ENCODE measurements around the gene DGKB. TPM values are rescaled to one million over a fixed set of nuclear protein-coding genes. Genes with fewer than 3 reads are reported as not detected.

DGKB gene
- total RNA-seq, 1 donor from 2014 or later = 0.72 TPM

GRCh38 chr7:14191686-14192098 is 710.9 kb downstream of the DGKB start:
- TF ChIP-seq CTCF (conservative IDR thresholded peaks at IDR 0.05) = no peak
- peaks cover 7% of the 10 kb centered on the region for H3K9me3 Mint-ChIP-seq
- no peak overlapping the region for H3K4me3 Mint-ChIP-seq
- no peak for DNase-seq (ENCODE audit: low read depth, low spot score)
- peaks cover 29% of the 10 kb centered on the region for H3K4me1 Mint-ChIP-seq
- no peaks in the 10 kb centered on the region for H3K27me3 Mint-ChIP-seq (ENCODE audit: low read depth)
- H3K27ac Mint-ChIP-seq (ENCODE audit: unreplicated experiment) = no peak overlapping the region
- peaks cover 7% of the 10 kb centered on the region for H3K36me3 Mint-ChIP-seq (ENCODE audit: low read depth)

GRCh38 chr7:14184292-14184864 is 718.2 kb downstream of the DGKB start:
- Mint-ChIP-seq H3K9me3 (peaks cover 21% of the 10 kb centered on the region), H3K27ac (ENCODE audit: unreplicated experiment) (no peak overlapping the region)
- no peak for DNase-seq (ENCODE audit: low read depth, low spot score)

GRCh38 chr7:14179781-14180180 is 722.8 kb downstream of the DGKB start:
- peaks cover 4% of the 10 kb centered on the region for H3K9me3 Mint-ChIP-seq
- no peaks in the 10 kb centered on the region for H3K4me1 Mint-ChIP-seq
- no peak overlapping the region for H3K27ac Mint-ChIP-seq (ENCODE audit: unreplicated experiment)

More at GRCh38 chr7:14184292-14184864, 718.2 kb downstream of the DGKB start:
- H3K4me1 Mint-ChIP-seq = no peaks in the 10 kb centered on the region
- H3K36me3 Mint-ChIP-seq (ENCODE audit: low read depth) = peaks cover 13% of the 10 kb centered on the region
- H3K27me3 Mint-ChIP-seq (ENCODE audit: low read depth) = no peaks in the 10 kb centered on the region
- H3K4me3 Mint-ChIP-seq = no peak overlapping the region
- TF ChIP-seq CTCF (conservative IDR thresholded peaks at IDR 0.05) = no peak

DNA sequence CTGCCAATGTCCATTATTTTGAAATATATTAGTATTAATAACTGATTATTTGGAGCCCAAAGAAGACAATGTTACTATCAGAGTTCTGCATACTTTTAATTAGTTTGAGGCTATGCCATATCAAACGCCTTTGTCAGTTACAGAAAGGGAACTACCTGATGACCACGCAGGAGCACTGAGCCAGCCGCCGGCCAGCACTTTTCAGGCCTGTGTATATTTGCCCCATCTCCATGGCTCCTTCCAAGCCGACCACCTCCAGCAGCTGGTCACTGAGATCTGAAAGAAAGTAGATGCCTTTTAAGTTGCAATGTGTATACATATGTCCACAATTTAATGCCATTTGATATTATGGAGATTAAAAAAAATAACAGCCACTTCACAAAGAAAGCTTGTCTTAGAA is 724.7 kb downstream of the DGKB start:
- Mint-ChIP-seq H3K4me1 (no peaks in the 10 kb centered on the region), H3K9me3 (peaks cover 6% of the 10 kb centered on the region), H3K36me3 (ENCODE audit: low read depth) (no peaks in the 10 kb centered on the region), H3K27ac (ENCODE audit: unreplicated experiment) (no peak overlapping the region), H3K27me3 (ENCODE audit: low read depth) (no peaks in the 10 kb centered on the region), H3K4me3 (no peak overlapping the region)
- DNase-seq (ENCODE audit: low read depth, low spot score) = no peak
- no peak for TF ChIP-seq CTCF (conservative IDR thresholded peaks at IDR 0.05)

More at GRCh38 chr7:14179781-14180180, 722.8 kb downstream of the DGKB start:
- Mint-ChIP-seq H3K4me3 (no peak overlapping the region), H3K27me3 (ENCODE audit: low read depth) (no peaks in the 10 kb centered on the region), H3K36me3 (ENCODE audit: low read depth) (no peaks in the 10 kb centered on the region)
- no peak for TF ChIP-seq CTCF (conservative IDR thresholded peaks at IDR 0.05)
- DNase-seq (ENCODE audit: low read depth, low spot score) = no peak

GRCh38 chr7:14170872-14171271 is 731.7 kb downstream of the DGKB start:
- DNase-seq (ENCODE audit: low read depth, low spot score) = no peak
- Mint-ChIP-seq H3K9me3 (peaks cover 12% of the 10 kb centered on the region), H3K4me3 (no peak overlapping the region), H3K27me3 (ENCODE audit: low read depth) (no peaks in the 10 kb centered on the region), H3K4me1 (no peaks in the 10 kb centered on the region), H3K36me3 (ENCODE audit: low read depth) (peaks cover 6% of the 10 kb centered on the region), H3K27ac (ENCODE audit: unreplicated experiment) (peak overlapping the region; percentile 76)
- no peak for TF ChIP-seq CTCF (conservative IDR thresholded peaks at IDR 0.05)

Data from neural crest cell (in vitro differentiated cells).